Measurements from ENCODE around the gene C2CD2. TPM values are rescaled to one million over a fixed set of nuclear protein-coding genes. Genes with fewer than 3 reads are reported as not detected.

C2CD2 gene
- total RNA-seq, 4 donors from 2014 or later, result 1.7 to 7.2 (median 2.4) TPM

GRCh38 chr21:41864311-41865001 lies 89.4 kb downstream of the C2CD2 start:
- in situ Hi-C loops (cut with MboI; ENCODE audit: low sequenced_read_pairs in 4 of 4) (no loop called here), intact Hi-C loops (cut with DNase I; ENCODE audit: low total_unique reads) (no loop called here)
- Histone ChIP-seq H3K4me1 (no peaks in the 10 kb centered on the region), H3K27ac (no peak overlapping the region), H3K4me3 (no peak overlapping the region), H3K27me3 (no peaks in the 10 kb centered on the region), H3K9me3 (no peaks in the 10 kb centered on the region), H3K36me3 (peaks cover 0 to 3% of the 10 kb centered on the region in 2 donors)
- no peak for TF ChIP-seq CTCF (IDR thresholded peaks at IDR 0.05 in 4 of 5, conservative IDR thresholded peaks at IDR 0.05 in 1 of 5)
- TF ChIP-seq POLR2A (IDR thresholded peaks at IDR 0.05), result no peak
- DNase-seq (no peak), ATAC-seq (no peak)

DNA sequence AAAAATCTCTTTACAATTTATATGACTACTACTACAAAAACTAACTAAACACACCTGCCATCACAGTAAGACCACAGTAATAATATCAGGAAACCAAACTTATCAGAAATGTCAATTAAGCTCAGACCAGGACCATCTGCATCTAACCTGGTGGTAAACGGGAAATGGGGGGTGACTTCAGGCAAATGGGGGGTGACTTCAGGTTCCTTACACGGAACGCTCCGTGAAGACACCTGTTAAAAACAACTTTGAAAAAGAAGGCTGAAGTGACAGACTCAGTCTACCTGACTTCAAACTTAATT lies 90.4 kb downstream of the C2CD2 start:
- no peak for DNase-seq
- no peak for ATAC-seq
- Histone ChIP-seq H3K9me3 (no peaks in the 10 kb centered on the region), H3K4me1 (no peaks in the 10 kb centered on the region), H3K27me3 (no peaks in the 10 kb centered on the region), H3K4me3 (no peak overlapping the region), H3K36me3 (peaks cover 0 to 9% of the 10 kb centered on the region in 2 donors), H3K27ac (no peak overlapping the region)
- in situ Hi-C loops (cut with MboI; ENCODE audit: low sequenced_read_pairs in 4 of 4) (no loop called here), intact Hi-C loops (cut with DNase I; ENCODE audit: low total_unique reads) (no loop called here)
- TF ChIP-seq POLR2A (IDR thresholded peaks at IDR 0.05), result no peak
- TF ChIP-seq CTCF (IDR thresholded peaks at IDR 0.05 in 4 of 5, conservative IDR thresholded peaks at IDR 0.05 in 1 of 5), result no peak

- DNase-seq (no peak), ATAC-seq (no peak)
- in situ Hi-C loops (cut with MboI; ENCODE audit: low sequenced_read_pairs in 4 of 4) (no loop called here), intact Hi-C loops (cut with DNase I; ENCODE audit: low total_unique reads) (no loop called here)
- Histone ChIP-seq H3K9me3 (no peaks in the 10 kb centered on the region), H3K27me3 (no peaks in the 10 kb centered on the region), H3K4me1 (no peaks in the 10 kb centered on the region), H3K27ac (no peak overlapping the region), H3K36me3 (peaks cover 0 to 10% of the 10 kb centered on the region in 2 donors), H3K4me3 (no peak overlapping the region)
- no peak for TF ChIP-seq POLR2A (IDR thresholded peaks at IDR 0.05)
- TF ChIP-seq CTCF (IDR thresholded peaks at IDR 0.05 in 4 of 5, conservative IDR thresholded peaks at IDR 0.05 in 1 of 5), result no peak
These were observed 91.8 kb downstream of the C2CD2 start for GRCh38 chr21:41861987-41862386.

- Histone ChIP-seq H3K9me3 (no peaks in the 10 kb centered on the region), H3K36me3 (peaks cover 0 to 16% of the 10 kb centered on the region in 2 donors), H3K4me3 (no peak overlapping the region), H3K4me1 (no peaks in the 10 kb centered on the region), H3K27ac (no peak overlapping the region), H3K27me3 (no peaks in the 10 kb centered on the region)
- in situ Hi-C loops (cut with MboI; ENCODE audit: low sequenced_read_pairs in 4 of 4) (no loop called here), intact Hi-C loops (cut with DNase I; ENCODE audit: low total_unique reads) (no loop called here)
- TF ChIP-seq POLR2A (IDR thresholded peaks at IDR 0.05) (no peak), CTCF (IDR thresholded peaks at IDR 0.05 in 4 of 5, conservative IDR thresholded peaks at IDR 0.05 in 1 of 5) (no peak)
- ATAC-seq, result no peak
- no peak for DNase-seq
These were observed 92.6 kb downstream of the C2CD2 start for GRCh38 chr21:41861255-41861654.

Measured in gastrocnemius medialis (tissue), 4 donors.